ENCODE measurements around the gene LHFPL2.
"Not testable (repeated sequence)": the region's sequence is repeated elsewhere in the genome, so short reads cannot be mapped to it uniquely, and the experiment has no call there.

The LHFPL2 gene

GRCh38 chr5:78471896-78472295 lies 176.7 kb downstream of the LHFPL2 start:
- Histone ChIP-seq H3K9ac (no peak overlapping the region), H3K4me2 (no peak overlapping the region), H4K20me1 (peaks cover 23% of the 10 kb centered on the region; the same call in 1 of the 2 replicates), H3K9me3 (no peaks in the 10 kb centered on the region), H3K27ac (no peak overlapping the region), H3K36me3 (peaks cover 6% of the 10 kb centered on the region), H3K4me3 (no peak overlapping the region), H3K4me1 (no peaks in the 10 kb centered on the region), H3K27me3 (no peaks in the 10 kb centered on the region)
- TF ChIP-seq Cebpa-rat (IDR thresholded peaks at IDR 0.05): no peak

- TF ChIP-seq Cebpa-rat (IDR thresholded peaks at IDR 0.05): no peak
- H3K4me3 ChIP-seq: no peak overlapping the region
- no peaks in the 10 kb centered on the region for H3K9me3 ChIP-seq
- peaks cover 8% of the 10 kb centered on the region; the same call in 1 of the 2 replicates for H4K20me1 ChIP-seq
- no peak overlapping the region for H3K4me2 ChIP-seq
- H3K27me3 ChIP-seq: no peaks in the 10 kb centered on the region
- no peak overlapping the region for H3K27ac ChIP-seq
- H3K4me1 ChIP-seq: no peaks in the 10 kb centered on the region
- peaks cover 27% of the 10 kb centered on the region for H3K36me3 ChIP-seq
- H3K9ac ChIP-seq: no peak overlapping the region
Measured at GRCh38 chr5:78467752-78468357, 180.7 kb downstream of the LHFPL2 start.

- Histone ChIP-seq H3K27ac (no peak overlapping the region), H3K4me1 (no peaks in the 10 kb centered on the region), H3K9me3 (no peaks in the 10 kb centered on the region), H3K27me3 (no peaks in the 10 kb centered on the region), H3K4me3 (no peak overlapping the region), H3K9ac (no peak overlapping the region), H3K4me2 (no peak overlapping the region), H4K20me1 (peaks cover 8% of the 10 kb centered on the region; the same call in 1 of the 2 replicates), H3K36me3 (peaks cover 31% of the 10 kb centered on the region)
- TF ChIP-seq Cebpa-rat (IDR thresholded peaks at IDR 0.05): no peak
Measured at GRCh38 chr5:78467140-78467539, 181.4 kb downstream of the LHFPL2 start.

GRCh38 chr5:78458843-78459242 lies 189.7 kb downstream of the LHFPL2 start:
- Histone ChIP-seq H3K27me3 (no peaks in the 10 kb centered on the region), H3K9ac (no peak overlapping the region), H3K4me3 (no peak overlapping the region), H3K27ac (no peak overlapping the region), H3K36me3 (peaks cover 31% of the 10 kb centered on the region), H4K20me1 (no peaks in the 10 kb centered on the region), H3K9me3 (no peaks in the 10 kb centered on the region), H3K4me2 (no peak overlapping the region), H3K4me1 (peaks cover 7% of the 10 kb centered on the region; the same call in 1 of the 2 replicates)
- no peak for TF ChIP-seq Cebpa-rat (IDR thresholded peaks at IDR 0.05)

- H3K4me3 ChIP-seq, H3K27me3 ChIP-seq, H3K4me2 ChIP-seq, H3K9me3 ChIP-seq, H3K27ac ChIP-seq, H4K20me1 ChIP-seq, H3K9ac ChIP-seq, H3K4me1 ChIP-seq: not testable (repeated sequence)
- H3K36me3 ChIP-seq: peaks cover 30% of the 10 kb centered on the region
Measured at GRCh38 chr5:78457507-78457906, 191.1 kb downstream of the LHFPL2 start.

GRCh38 chr5:78449103-78449502 lies 199.5 kb downstream of the LHFPL2 start:
- Histone ChIP-seq H3K4me3 (no peak overlapping the region), H3K9ac (no peak overlapping the region), H3K36me3 (peaks cover 27% of the 10 kb centered on the region), H4K20me1 (no peaks in the 10 kb centered on the region), H3K27me3 (no peaks in the 10 kb centered on the region), H3K4me1 (no peaks in the 10 kb centered on the region), H3K9me3 (peaks cover 9% of the 10 kb centered on the region; the same call in 1 of the 2 replicates), H3K4me2 (no peak overlapping the region), H3K27ac (no peak overlapping the region)
- TF ChIP-seq Cebpa-rat (IDR thresholded peaks at IDR 0.05): no peak

GRCh38 chr5:78447775-78448424 lies 200.7 kb downstream of the LHFPL2 start:
- Histone ChIP-seq H4K20me1 (no peaks in the 10 kb centered on the region), H3K9ac (no peak overlapping the region), H3K27me3 (no peaks in the 10 kb centered on the region), H3K4me2 (no peak overlapping the region), H3K4me1 (no peaks in the 10 kb centered on the region), H3K27ac (no peak overlapping the region), H3K4me3 (no peak overlapping the region), H3K36me3 (peaks cover 33% of the 10 kb centered on the region), H3K9me3 (peaks cover 14% of the 10 kb centered on the region; the same call in 1 of the 2 replicates)
- TF ChIP-seq Cebpa-rat (IDR thresholded peaks at IDR 0.05): no peak

All from BLaER1 (cell line).